ENCODE measurements around the gene RPIA.

RPIA gene

GRCh38 chr2:88724643-88725332 is 33.3 kb downstream of the RPIA start:
- no peaks in the 10 kb centered on the region for H3K36me3 ChIP-seq (ENCODE audit: control insufficient read depth, insufficient read depth, low read length)
- TF ChIP-seq CTCF (IDR thresholded peaks at IDR 0.05; ENCODE audit: insufficient read depth, low read length, poor library complexity, severe bottlenecking), result no peak
- H3K4me3 ChIP-seq (replicated peaks; ENCODE audit: low read depth, low read length), result no peak overlapping the region
- DNase-seq (ENCODE audit: extremely low read depth, insufficient read length), result no peak
- H3K27me3 ChIP-seq (replicated peaks; ENCODE audit: control insufficient read depth, insufficient read depth, low read length), result no peaks in the 10 kb centered on the region

- no peak for TF ChIP-seq CTCF (IDR thresholded peaks at IDR 0.05; ENCODE audit: insufficient read depth, low read length, poor library complexity, severe bottlenecking)
- Histone ChIP-seq H3K4me3 (replicated peaks; ENCODE audit: low read depth, low read length) (no peak overlapping the region), H3K27me3 (replicated peaks; ENCODE audit: control insufficient read depth, insufficient read depth, low read length) (no peaks in the 10 kb centered on the region), H3K36me3 (ENCODE audit: control insufficient read depth, insufficient read depth, low read length) (no peaks in the 10 kb centered on the region)
- DNase-seq (ENCODE audit: extremely low read depth, insufficient read length), result no peak
These were observed 37.7 kb downstream of the RPIA start for GRCh38 chr2:88729061-88729745.

- Histone ChIP-seq H3K4me3 (replicated peaks; ENCODE audit: low read depth, low read length) (no peak overlapping the region), H3K27me3 (replicated peaks; ENCODE audit: control insufficient read depth, insufficient read depth, low read length) (no peaks in the 10 kb centered on the region), H3K36me3 (ENCODE audit: control insufficient read depth, insufficient read depth, low read length) (0 out of 2 replicates have a peak, but pooled peaks cover 3% of the 10 kb centered on the region)
- no peak for TF ChIP-seq CTCF (IDR thresholded peaks at IDR 0.05; ENCODE audit: insufficient read depth, low read length, poor library complexity, severe bottlenecking)
- no peak for DNase-seq (ENCODE audit: extremely low read depth, insufficient read length)
These were observed 41.9 kb downstream of the RPIA start for GRCh38 chr2:88733155-88733902.

- no peak for TF ChIP-seq CTCF (IDR thresholded peaks at IDR 0.05; ENCODE audit: insufficient read depth, low read length, poor library complexity, severe bottlenecking)
- DNase-seq (ENCODE audit: extremely low read depth, insufficient read length), result no peak
- Histone ChIP-seq H3K27me3 (replicated peaks; ENCODE audit: control insufficient read depth, insufficient read depth, low read length) (no peaks in the 10 kb centered on the region), H3K36me3 (ENCODE audit: control insufficient read depth, insufficient read depth, low read length) (0 out of 2 replicates have a peak, but pooled peaks cover 3% of the 10 kb centered on the region), H3K4me3 (replicated peaks; ENCODE audit: low read depth, low read length) (no peak overlapping the region)
These were observed 43.7 kb downstream of the RPIA start for GRCh38 chr2:88735133-88735532.

- Histone ChIP-seq H3K27me3 (replicated peaks; ENCODE audit: control insufficient read depth, insufficient read depth, low read length) (no peaks in the 10 kb centered on the region), H3K36me3 (ENCODE audit: control insufficient read depth, insufficient read depth, low read length) (peaks cover 3% of the 10 kb centered on the region; the same call in 1 of the 2 replicates), H3K4me3 (replicated peaks; ENCODE audit: low read depth, low read length) (no peak overlapping the region)
- DNase-seq (ENCODE audit: extremely low read depth, insufficient read length), result no peak
- no peak for TF ChIP-seq CTCF (IDR thresholded peaks at IDR 0.05; ENCODE audit: insufficient read depth, low read length, poor library complexity, severe bottlenecking)
These were observed 44.4 kb downstream of the RPIA start for GRCh38 chr2:88735853-88736252.
